Measurements from ENCODE around the gene OTC.

Gene OTC

GRCh38 chrX:38352362-38352761 is at the start of gene OTC:
TSS of gene OTC (plus strand) at chrX:38352604. CDS start at chrX:38352697, 93 bp downstream.
- DNase-seq = no peak

DNA sequence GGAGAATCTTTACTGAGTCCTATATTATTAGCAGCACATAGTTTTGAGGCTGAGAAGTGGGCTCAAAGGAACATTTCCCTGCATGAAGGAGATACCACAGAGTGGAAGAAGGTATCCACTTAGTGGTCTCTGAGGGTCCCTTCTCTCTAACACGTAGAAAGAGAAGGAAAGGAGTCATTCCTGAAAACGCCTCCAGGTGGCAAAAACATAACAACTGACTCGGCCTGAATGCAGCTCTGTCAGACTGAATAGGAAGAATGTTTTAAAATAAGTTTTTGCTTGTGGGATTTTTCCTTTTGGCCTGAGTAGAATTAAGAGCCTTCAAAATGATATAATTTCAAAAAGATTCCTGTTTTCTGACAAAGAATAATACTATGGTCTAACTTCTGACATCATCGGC is 48.4 kb upstream of the OTC start:
- no peak for DNase-seq

DNA sequence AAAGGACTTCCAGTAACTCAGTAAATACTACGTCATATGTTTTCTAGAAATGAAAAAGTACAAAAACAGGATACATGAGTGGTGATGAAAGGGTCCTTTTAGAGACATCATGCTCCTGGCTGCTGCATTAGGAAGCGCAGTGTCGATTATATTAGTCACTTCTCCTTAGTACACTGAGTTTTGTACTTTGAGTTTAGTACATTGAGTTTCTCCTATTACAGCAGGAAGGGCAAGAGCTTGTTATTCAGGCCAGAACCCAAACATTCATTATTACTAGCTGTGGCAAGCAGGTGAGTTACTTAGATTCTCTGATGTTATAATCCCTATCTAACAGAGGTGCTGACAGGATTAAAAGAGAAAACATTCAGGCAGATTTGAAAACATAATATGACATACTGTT is 46.4 kb upstream of the OTC start:
- no peak for DNase-seq

- no peak for DNase-seq
These were observed 40.7 kb upstream of the OTC start for GRCh38 chrX:38311743-38312142.

- DNase-seq = no peak
These were observed 40.0 kb upstream of the OTC start for GRCh38 chrX:38312436-38312835.

GRCh38 chrX:38313190-38313589 is 39.2 kb upstream of the OTC start:
- DNase-seq = no peak

GRCh38 chrX:38315186-38315585 is 37.2 kb upstream of the OTC start:
- DNase-seq = no peak

GRCh38 chrX:38318196-38318595 is 34.2 kb upstream of the OTC start:
- no peak for DNase-seq

- no peak for DNase-seq
These were observed 33.8 kb upstream of the OTC start for GRCh38 chrX:38318606-38319005.

DNA sequence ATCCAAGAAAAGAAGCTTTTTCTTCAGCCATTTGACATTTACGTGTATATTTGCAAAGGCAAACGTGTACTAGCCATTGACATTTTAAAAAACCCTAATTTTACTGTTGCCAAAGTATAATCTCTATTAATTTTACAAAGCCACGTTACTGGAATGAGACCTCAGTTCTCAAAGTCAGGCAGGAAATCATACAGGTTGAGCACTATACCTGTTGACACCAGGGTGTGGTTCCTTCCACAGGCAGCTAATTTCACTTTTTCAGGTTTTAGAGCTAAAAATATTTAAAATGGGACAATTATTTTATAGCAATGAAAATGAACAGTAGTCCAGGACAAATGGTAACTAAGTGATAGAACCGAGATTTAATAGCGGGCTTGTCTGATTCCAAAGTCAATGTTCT is 31.6 kb upstream of the OTC start:
- no peak for DNase-seq

GRCh38 chrX:38326086-38326485 is 26.3 kb upstream of the OTC start:
- DNase-seq = no peak

DNA sequence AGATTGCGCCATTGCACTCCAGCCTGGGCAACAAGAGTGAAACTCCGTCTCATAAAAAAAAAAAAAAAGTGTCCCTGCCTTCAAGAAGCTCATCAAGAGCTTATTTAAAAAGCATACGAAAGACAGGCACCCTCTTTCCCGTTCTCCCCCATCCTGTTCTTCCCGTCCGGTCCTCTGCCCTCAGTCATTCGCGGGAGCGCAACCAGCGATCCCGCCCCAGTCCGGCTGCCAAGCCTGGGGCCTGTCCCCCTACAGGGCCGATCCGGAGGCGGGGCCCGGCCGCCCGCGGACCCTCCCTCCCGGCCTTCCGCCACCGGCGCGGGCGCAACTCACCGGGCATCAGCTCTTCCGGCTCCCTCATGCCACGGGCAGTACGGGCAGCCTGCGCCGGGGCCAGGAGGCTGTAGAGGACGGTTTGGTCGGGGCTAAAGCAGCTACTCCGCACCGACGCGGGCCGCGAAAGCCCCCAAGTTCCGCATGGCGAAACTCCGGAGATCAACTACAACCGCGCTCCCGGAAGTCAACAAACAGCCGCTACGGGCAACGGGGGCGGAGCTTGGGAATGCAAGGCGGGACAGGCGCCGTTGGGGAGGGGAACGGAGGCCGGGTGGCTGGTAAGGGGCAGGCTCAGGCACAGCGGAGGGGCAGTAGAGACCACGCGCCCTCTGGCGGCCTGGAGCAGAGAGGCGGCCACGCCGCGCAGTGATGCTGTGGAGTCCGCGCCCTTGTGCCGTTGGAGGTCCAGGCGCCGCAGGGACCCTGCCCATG is 25.2 kb upstream of the OTC start, which contains the start of gene RPGR:
Gene RPGR, minus strand, starts transcription at position 503 of the 768 bp plus-strand sequence. Its CDS starts 142 bp downstream, at position 361.
- peak; percentile 33 for DNase-seq

- no peak for DNase-seq
These were observed 24.7 kb upstream of the OTC start for GRCh38 chrX:38327775-38328081.

DNA sequence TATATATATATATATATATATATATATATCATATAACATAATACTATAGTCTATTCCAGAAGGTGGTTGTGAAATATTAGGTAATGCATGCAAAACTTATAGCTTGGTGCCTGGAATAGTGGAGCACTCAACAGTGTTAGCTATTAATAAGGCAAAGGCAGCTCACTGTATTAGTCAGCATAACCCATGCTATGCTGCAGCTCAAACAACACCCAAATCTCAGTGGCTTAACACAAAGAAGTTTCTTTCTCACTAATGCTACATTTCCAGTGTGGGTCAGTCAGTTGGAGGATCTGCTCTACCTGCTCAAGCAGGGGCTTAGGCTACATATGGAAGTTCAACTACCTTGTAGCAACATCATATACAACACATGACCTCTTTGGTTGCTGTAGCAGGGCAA is 19.9 kb upstream of the OTC start:
- no peak for DNase-seq

- DNase-seq = no peak
These were observed 17.0 kb upstream of the OTC start for GRCh38 chrX:38335382-38335781.

- no peak for DNase-seq
These were observed 15.7 kb upstream of the OTC start for GRCh38 chrX:38336538-38337240.

GRCh38 chrX:38341442-38341841 is 11.0 kb upstream of the OTC start:
- no peak for DNase-seq

DNA sequence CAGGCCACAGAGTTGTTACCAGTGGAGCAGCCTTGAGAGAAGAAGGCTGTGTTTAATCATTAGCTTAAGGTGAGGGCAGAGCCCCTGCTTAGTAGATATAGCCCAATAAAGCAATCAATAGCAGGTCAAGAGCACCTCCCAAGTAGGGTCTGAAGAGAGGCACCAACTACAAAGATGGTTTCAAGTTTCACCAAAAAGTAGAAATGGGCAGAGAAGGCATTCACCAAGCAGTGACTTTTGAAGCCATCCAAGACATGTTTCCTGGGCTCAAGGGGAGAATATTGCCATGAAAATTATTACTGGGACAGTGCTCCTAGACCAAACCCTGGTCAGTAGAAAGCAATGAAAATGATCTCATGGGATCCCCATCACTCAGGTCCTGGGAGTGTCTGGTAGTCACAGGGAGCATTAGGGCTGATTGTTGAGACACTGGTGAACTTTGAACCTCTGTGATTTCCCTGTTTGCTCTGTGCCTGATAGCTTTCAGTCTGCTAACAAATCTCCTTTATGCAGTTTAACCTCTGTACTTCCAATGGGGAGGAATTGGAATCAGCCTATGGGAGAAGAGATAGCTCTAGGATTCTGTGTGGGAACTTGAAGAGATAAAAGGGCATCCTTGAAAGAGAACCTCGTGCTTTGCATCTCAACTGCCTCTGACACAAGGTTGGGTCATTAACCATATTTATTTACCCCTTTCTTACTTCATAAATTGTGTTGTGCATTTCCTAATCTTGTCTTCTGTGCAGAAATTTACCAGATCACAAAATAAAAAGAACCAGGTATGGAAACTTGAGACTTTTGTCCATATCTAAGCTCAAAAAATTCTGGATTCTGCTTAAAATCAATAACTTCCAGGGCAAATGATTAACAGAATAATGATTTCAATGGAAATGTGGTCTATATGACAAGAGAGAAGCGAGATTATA is 9.3 kb upstream of the OTC start:
- no peak for DNase-seq

DNA sequence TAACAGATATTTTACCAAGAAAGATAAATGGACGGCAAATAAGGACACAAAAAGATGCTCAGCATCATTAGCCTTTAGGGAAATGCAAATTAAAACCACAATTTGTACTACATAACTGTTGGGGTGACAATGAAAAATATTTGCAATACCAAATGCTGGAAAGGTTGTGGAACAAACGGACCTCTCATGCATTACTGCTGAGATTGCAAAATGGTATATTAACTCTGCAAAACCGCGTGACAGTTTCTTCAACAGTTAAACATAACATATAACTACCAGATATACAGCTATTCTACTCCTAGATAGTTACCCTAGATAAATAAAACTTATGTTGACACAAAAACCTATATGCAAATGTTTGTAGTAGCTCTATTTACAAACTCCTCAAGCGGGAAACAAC is 6.3 kb upstream of the OTC start:
- DNase-seq = no peak

- no peak for DNase-seq
These were observed 5.3 kb upstream of the OTC start for GRCh38 chrX:38347136-38347535.

- no peak for DNase-seq
These were observed 1.1 kb upstream of the OTC start for GRCh38 chrX:38351346-38351745.

GRCh38 chrX:38356401-38356800 is 4.0 kb downstream of the OTC start:
- DNase-seq = no peak

Measured in DMS79 treated with DMSO at 0.1 percent for 48 hours (cell line).